ENCODE data around the gene DLGAP4. TPM values are rescaled to one million over a fixed set of nuclear protein-coding genes. Genes with fewer than 3 reads are reported as not detected.

Gene DLGAP4
- total RNA-seq, 1 experiment from 2014 or later: 40.3 TPM

- RAD21 ChIA-PET (ENCODE audit: low non-redundant PET in 1 of 2, low total read pairs in 2 of 2, uncharacterized antibody in 2 of 2, unreplicated experiment in 2 of 2): no interaction called here
- TF ChIP-seq ZBTB33 (IDR thresholded peaks at IDR 0.05; ENCODE audit: extremely low read depth, insufficient replicate concordance, low read length) (no peak), REST (IDR thresholded peaks at IDR 0.05; ENCODE audit: low read depth) (no peak)
- H3K4me3 ChIP-seq (replicated peaks in 1 of 2; ENCODE audit: low read depth in 1 of 2, low read length in 2 of 2): no peak overlapping the region
- no peak overlapping the region for H3K4me2 ChIP-seq (ENCODE audit: low read length)
- no peaks in the 10 kb centered on the region for H3K36me3 ChIP-seq (ENCODE audit: control insufficient read depth in 1 of 2, insufficient read depth in 2 of 2, low read length in 2 of 2)
- no peaks in the 10 kb centered on the region for H3K9me2 ChIP-seq (ENCODE audit: insufficient read depth)
- H4K20me1 ChIP-seq (ENCODE audit: insufficient read depth): no peaks in the 10 kb centered on the region
- no TSS peak for BruUV-seq (replicated peaks)
- POLR2A ChIA-PET: no interaction called here
- DNase-seq (ENCODE audit: low read depth, low spot score) (no peak), ATAC-seq (no peak)
- H3K9me3 ChIP-seq (ENCODE audit: control insufficient read depth in 1 of 2, insufficient read depth in 1 of 2, low read depth in 1 of 2, low read length in 2 of 2): no peaks in the 10 kb centered on the region
- no peaks in the 10 kb centered on the region for H3K79me2 ChIP-seq (ENCODE audit: insufficient read depth, low read length)
- intact Hi-C loops (cut with micrococcal nuclease): no loop called here
- no peak overlapping the region for H3K27ac ChIP-seq (ENCODE audit: low read depth, low read length)
- H3K27me3 ChIP-seq (ENCODE audit: insufficient read depth, low read length): peaks cover 9% of the 10 kb centered on the region
- no peak overlapping the region for H3K9ac ChIP-seq (ENCODE audit: low read length)
- CTCF ChIA-PET: no interaction called here
- H3K4me1 ChIP-seq (ENCODE audit: control insufficient read depth in 1 of 2, insufficient read depth in 2 of 2, low read length in 2 of 2): no peaks in the 10 kb centered on the region
- no peak overlapping the region for H2AFZ ChIP-seq (ENCODE audit: low read depth, low read length, poor library complexity, severe bottlenecking)
Observed at GRCh38 chr20:36285746-36286447, 20.2 kb upstream of the DLGAP4 start.
